Spleen (tissue), 11 donors: ENCODE results near the gene SPA17. TPM values are rescaled to one million over a fixed set of nuclear protein-coding genes. Genes with fewer than 3 reads are reported as not detected.

Source experiments
- DNase-seq: peaks from one replicate; pipeline ENCODE4 v3.0.0-alpha.2; 2020
- H3K27ac ChIP-seq, 8 donors: fragments of 200-600 bp; sonication (generic) in 7 of 8; 1 replicate in 4 of 8; 2 replicates in 4 of 8; pipeline versions ENCODE4 v1.5.0 to v1.8.0; 2016 to 2021; ENCODE audit warnings: inconsistent platforms in 4 of 8, mild to moderate bottlenecking in 4 of 8, moderate library complexity in 1 of 8
- H3K27me3 ChIP-seq, 7 donors: fragments of 200-600 bp; sonication (generic) in 6 of 7; replicated peaks in 1 of 7; 1 replicate in 4 of 7; 2 replicates in 3 of 7; pipeline versions ENCODE4 v1.5.0 to v1.8.0; 2016 to 2021; ENCODE audit warnings: inconsistent platforms in 3 of 7, mild to moderate bottlenecking in 1 of 7
- H3K36me3 ChIP-seq, 6 donors: fragments of 200-600 bp; sonication (generic) in 5 of 6; 1 replicate in 4 of 6; 2 replicates in 2 of 6; pipeline versions ENCODE4 v1.5.0 to v1.8.0; 2016 to 2021; ENCODE audit warnings: inconsistent platforms in 2 of 6
- H3K4me1 ChIP-seq, 6 donors: fragments of 200-600 bp; sonication (generic) in 5 of 6; 1 replicate in 3 of 6; 2 replicates in 3 of 6; pipeline versions ENCODE4 v1.5.0 to v1.8.0; 2016 to 2021; ENCODE audit warnings: inconsistent platforms in 3 of 6
- H3K4me3 ChIP-seq, 8 donors: fragments of 200-600 bp; sonication (generic) in 7 of 8; 1 replicate in 4 of 8; 2 replicates in 4 of 8; pipeline versions ENCODE4 v1.5.0 to v1.8.0; 2016 to 2021; ENCODE audit warnings: inconsistent platforms in 4 of 8, mild to moderate bottlenecking in 4 of 8, moderate library complexity in 2 of 8
- H3K9me3 ChIP-seq, 8 donors: fragments of 200-600 bp; sonication (generic) in 7 of 8; 1 replicate in 4 of 8; 2 replicates in 4 of 8; pipeline versions ENCODE4 v1.5.0 to v1.8.0; 2016 to 2021; ENCODE audit warnings: inconsistent platforms in 4 of 8
- CTCF ChIP-seq, 11 experiments: fragments of 200-600 bp in 7 of 11; fragments of 450-650 bp in 4 of 11; sonication (generic) in 4 of 11; IDR thresholded peaks in 8 of 11; conservative IDR thresholded peaks in 3 of 11; 1 replicate in 7 of 11; 2 replicates in 4 of 11; pipeline versions ENCODE4 v1.4.0 to v1.8.0; 2016 to 2021; ENCODE audit warnings: antibody characterized with exemption in 11 of 11, inconsistent platforms in 4 of 11, mild to moderate bottlenecking in 1 of 11
- POLR2A ChIP-seq, 3 donors: fragments of 450-650 bp; IDR thresholded peaks; one replicate each; pipeline ENCODE4 v1.5.1; 2017; ENCODE audit warnings: antibody characterized with exemption in 3 of 3, mild to moderate bottlenecking in 1 of 3
- POLR2AphosphoS5 ChIP-seq, 3 donors: sonication (generic); formaldehyde crosslinking; IDR thresholded peaks; one replicate each; pipeline ENCODE4 v1.5.1; 2017; ENCODE audit warnings: antibody characterized with exemption in 3 of 3
- WGBS, 5 donors: extraction: QIAGEN DNeasy Blood & Tissue Kit in 3 of 5; methylation state at CpG; one replicate each; pipeline versions ENCODE4 v1.1.5 to v1.1.7; 2013 to 2018; 5-methylcytosine and 5-hydroxymethylcytosine counted together
- intact Hi-C: fragments of 100-400 bp; cut with DNase I; formaldehyde crosslinking; loops from one replicate; pipeline ENCODE4 v1.15.0; 2023; ENCODE audit warnings: low total_unique reads
- polyA plus RNA-seq, 3 donors: library from polyadenylated mRNA; stranded (reverse); fragments of 200-250 nt; gene quantifications; one replicate each; pipeline ENCODE4 v1.2.1, GENCODE V29; 2013
- total RNA-seq, 7 donors: library from RNA; depleted of rRNA in 3 of 7; stranded (reverse); fragments of >200 nt in 3 of 7; fragmentation: NEBNext Ultra II Directional in 4 of 7; extraction: Animal tissue kit (Norgen Biotek cat#: 25700) in 4 of 7; gene quantifications; one replicate each; pipeline versions ENCODE4 v1.1.0 to v1.2.1, GENCODE V29; 2016 to 2021
- donor health status: healthy with polysubstance abuse.
- donor health status: DM: no; HTN: no; CAD: no; lungs with moderate emphysema.
- donor health status: DM: no; HTN: no; CAD: no.
- donor health status: Bipolar disorder and iron deficiency.
- donor health status: healthy.
- donor health status: DM: no; HTN: no; CAD: no.
- donor health status: DM: yes; HTN: yes; CAD: no.

Gene SPA17
- total and polyA plus RNA-seq, 10 donors: 0.34 to 4.8 (median 1.9) TPM

GRCh38 chr11:124661553-124661952, 12.2 kb upstream of the SPA17 start:
- Histone ChIP-seq H3K4me3 (no peak overlapping the region), H3K27me3 (no peaks in the 10 kb centered on the region), H3K9me3 (no peaks in the 10 kb centered on the region), H3K4me1 (no peaks in the 10 kb centered on the region), H3K27ac (no peak overlapping the region), H3K36me3 (peaks cover 0 to 37% (median 0%) of the 10 kb centered on the region in 6 donors)
- DNase-seq: no peak
- no peak for TF ChIP-seq CTCF (IDR thresholded peaks at IDR 0.05 in 8 of 11, conservative IDR thresholded peaks at IDR 0.05 in 3 of 11)
- TF ChIP-seq POLR2A (IDR thresholded peaks at IDR 0.05): no peak
- TF ChIP-seq POLR2AphosphoS5 (IDR thresholded peaks at IDR 0.05): no peak
- intact Hi-C loops: no loop called here

GRCh38 chr11:124662106-124662505, 11.6 kb upstream of the SPA17 start:
- Histone ChIP-seq H3K4me1 (no peaks in the 10 kb centered on the region), H3K27ac (no peak overlapping the region), H3K27me3 (no peaks in the 10 kb centered on the region), H3K4me3 (no peak overlapping the region), H3K36me3 (peaks cover 0 to 43% (median 0%) of the 10 kb centered on the region in 6 donors), H3K9me3 (no peaks in the 10 kb centered on the region)
- intact Hi-C loops: no loop called here
- WGBS, 5 donors: 79 to 94% (median 90%) methylated on average over 4 of the region's 4 CpGs
- TF ChIP-seq POLR2A (IDR thresholded peaks at IDR 0.05) (no peak), CTCF (IDR thresholded peaks at IDR 0.05 in 8 of 11, conservative IDR thresholded peaks at IDR 0.05 in 3 of 11) (no peak), POLR2AphosphoS5 (IDR thresholded peaks at IDR 0.05) (no peak)
- DNase-seq: no peak

DNA sequence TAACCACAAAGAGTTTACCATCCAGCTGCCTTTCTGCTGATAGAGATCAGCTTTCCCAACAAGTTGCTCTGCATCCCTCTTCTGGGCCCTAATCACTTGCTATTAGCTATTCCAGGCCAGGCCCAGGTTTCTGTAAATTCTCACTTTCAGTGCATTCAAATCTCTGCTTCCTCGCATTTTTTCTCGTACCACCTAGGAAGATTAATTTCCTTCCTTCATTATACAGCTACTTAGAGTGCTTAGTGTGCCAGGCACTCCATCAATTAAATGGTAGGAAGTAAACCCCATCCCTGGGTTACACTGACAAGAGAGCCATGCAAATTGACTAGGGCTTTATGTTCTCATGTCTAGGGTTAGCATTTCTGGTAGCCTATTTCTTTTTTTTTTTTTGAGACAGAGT, 9.8 kb upstream of the SPA17 start:
- no peaks in the 10 kb centered on the region for H3K9me3 ChIP-seq
- intact Hi-C loops: no loop called here
- no peak overlapping the region for H3K4me3 ChIP-seq
- H3K27me3 ChIP-seq: no peaks in the 10 kb centered on the region
- peaks cover 0 to 29% (median 0%) of the 10 kb centered on the region in 6 donors for H3K36me3 ChIP-seq
- DNase-seq: no peak
- no peak overlapping the region for H3K27ac ChIP-seq
- 89 to 93% (median 92%) methylated on average over 2 of the region's 2 CpGs for WGBS, 5 donors
- no peaks in the 10 kb centered on the region for H3K4me1 ChIP-seq
- TF ChIP-seq POLR2AphosphoS5 (IDR thresholded peaks at IDR 0.05): no peak
- TF ChIP-seq POLR2A (IDR thresholded peaks at IDR 0.05): no peak
- no peak for TF ChIP-seq CTCF (IDR thresholded peaks at IDR 0.05 in 8 of 11, conservative IDR thresholded peaks at IDR 0.05 in 3 of 11)

DNA sequence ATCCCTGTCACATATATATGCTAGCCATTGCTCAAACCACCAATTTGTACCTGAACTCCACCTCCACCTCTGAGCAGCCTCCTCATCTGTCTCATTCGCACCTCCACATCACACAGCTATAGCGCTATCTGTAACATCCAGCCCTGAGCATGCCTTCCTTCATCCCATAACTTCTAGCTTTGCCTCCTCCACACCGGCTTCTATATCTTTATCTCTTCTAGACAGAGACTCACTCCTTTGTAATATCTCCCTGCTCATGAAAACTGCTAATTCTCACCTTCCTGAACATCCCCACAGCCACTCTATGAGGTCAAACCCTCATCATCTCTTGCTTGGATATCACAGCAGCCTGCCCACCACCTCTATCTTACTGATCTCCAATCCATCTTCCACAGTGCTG, 6.1 kb upstream of the SPA17 start:
- peaks cover 1 to 36% (median 5%) of the 10 kb centered on the region in 6 donors for H3K4me1 ChIP-seq
- peaks cover 0 to 20% (median 0%) of the 10 kb centered on the region in 6 donors for H3K36me3 ChIP-seq
- no peak overlapping the region for H3K4me3 ChIP-seq
- H3K27ac ChIP-seq: no peak overlapping the region
- 90 to 99% (median 98%) methylated on average over 3 of the region's 3 CpGs for WGBS, 5 donors
- no peak for DNase-seq
- H3K9me3 ChIP-seq: no peaks in the 10 kb centered on the region
- H3K27me3 ChIP-seq: no peaks in the 10 kb centered on the region
- intact Hi-C loops: no loop called here
- no peak for TF ChIP-seq CTCF (IDR thresholded peaks at IDR 0.05 in 8 of 11, conservative IDR thresholded peaks at IDR 0.05 in 3 of 11)
- TF ChIP-seq POLR2AphosphoS5 (IDR thresholded peaks at IDR 0.05): no peak
- no peak for TF ChIP-seq POLR2A (IDR thresholded peaks at IDR 0.05)
